Hepatocyte (in vitro differentiated cells): ENCODE data around the gene ARHGAP18.

Experiments used
- EZH2 ChIP-seq: fragments of 200-600 bp; sonication (generic); IDR thresholded peaks from 2 replicates; pipeline ENCODE4 v1.6.1; 2016; ENCODE audit warnings: antibody characterized with exemption, mild to moderate bottlenecking, borderline replicate concordance
- EZH2phosphoT487 ChIP-seq: fragments of 200-600 bp; sonication (generic); IDR thresholded peaks from one replicate; pipeline ENCODE4 v1.6.1; 2018; ENCODE audit warnings: antibody characterized with exemption, mild to moderate bottlenecking, low read depth, moderate library complexity; ENCODE audit not compliant: unreplicated experiment, severe bottlenecking
- TF ChIP-seq, protein P1 (sequence below): fragments of 200-600 bp; sonication (generic); IDR thresholded peaks from 2 replicates; pipeline ENCODE4 v1.5.1; 2016; ENCODE audit warnings: antibody characterized with exemption, mild to moderate bottlenecking; ENCODE audit not compliant: poor library complexity

DNA sequence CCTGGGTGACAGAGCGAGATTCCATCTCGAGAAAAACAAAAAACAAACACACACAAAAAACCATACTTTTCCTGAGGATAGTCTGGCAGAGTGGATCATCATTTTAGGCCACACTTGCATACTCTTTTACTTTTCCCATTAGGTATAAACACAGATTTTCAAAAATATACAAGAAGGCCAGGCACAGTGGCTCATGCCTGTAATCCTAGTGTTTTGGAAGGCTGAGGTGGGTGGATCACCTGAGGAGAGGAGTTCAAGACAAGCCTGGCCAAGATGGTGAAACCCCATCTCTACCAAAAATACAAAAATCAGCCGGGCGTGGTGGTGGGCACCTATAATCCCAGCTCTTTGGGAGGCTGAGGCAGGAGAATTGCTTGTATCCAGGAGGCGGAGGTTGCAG lies 85.5 kb downstream of the ARHGAP18 start:
- no peak for TF ChIP-seq EZH2phosphoT487
- TF ChIP-seq, protein P1, sequence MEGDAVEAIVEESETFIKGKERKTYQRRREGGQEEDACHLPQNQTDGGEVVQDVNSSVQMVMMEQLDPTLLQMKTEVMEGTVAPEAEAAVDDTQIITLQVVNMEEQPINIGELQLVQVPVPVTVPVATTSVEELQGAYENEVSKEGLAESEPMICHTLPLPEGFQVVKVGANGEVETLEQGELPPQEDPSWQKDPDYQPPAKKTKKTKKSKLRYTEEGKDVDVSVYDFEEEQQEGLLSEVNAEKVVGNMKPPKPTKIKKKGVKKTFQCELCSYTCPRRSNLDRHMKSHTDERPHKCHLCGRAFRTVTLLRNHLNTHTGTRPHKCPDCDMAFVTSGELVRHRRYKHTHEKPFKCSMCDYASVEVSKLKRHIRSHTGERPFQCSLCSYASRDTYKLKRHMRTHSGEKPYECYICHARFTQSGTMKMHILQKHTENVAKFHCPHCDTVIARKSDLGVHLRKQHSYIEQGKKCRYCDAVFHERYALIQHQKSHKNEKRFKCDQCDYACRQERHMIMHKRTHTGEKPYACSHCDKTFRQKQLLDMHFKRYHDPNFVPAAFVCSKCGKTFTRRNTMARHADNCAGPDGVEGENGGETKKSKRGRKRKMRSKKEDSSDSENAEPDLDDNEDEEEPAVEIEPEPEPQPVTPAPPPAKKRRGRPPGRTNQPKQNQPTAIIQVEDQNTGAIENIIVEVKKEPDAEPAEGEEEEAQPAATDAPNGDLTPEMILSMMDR, result no peak
- TF ChIP-seq EZH2, result no peak
